NCI-H748 treated with DMSO at 0.1 percent for 48 hours (cell line): Measurements from ENCODE around the gene IL31.

Experiments
- DNase-seq: peaks from one replicate; lab custom pipeline; 2025; lab: John Stamatoyannopoulos, UW

Gene IL31

DNA sequence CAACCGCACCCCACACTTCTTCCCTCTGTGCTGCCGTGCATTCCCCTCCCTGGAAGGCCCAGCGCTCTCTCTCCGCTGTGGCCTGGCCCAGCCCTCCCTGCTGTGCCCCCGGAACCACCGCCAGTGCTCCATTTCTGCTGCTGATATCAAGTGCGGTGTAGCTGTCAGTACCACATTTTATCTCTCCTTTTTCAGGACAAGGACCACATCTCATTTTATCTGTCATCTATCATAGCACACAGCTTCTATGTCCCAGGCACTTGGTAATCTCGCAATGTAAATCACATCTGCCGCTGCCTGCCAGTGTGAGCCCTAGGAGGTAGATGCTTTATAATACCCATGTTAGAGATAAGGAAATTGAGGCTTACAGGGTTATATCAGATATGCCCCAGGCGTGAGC, 18.3 kb downstream of the IL31 start:
- no peak for DNase-seq

- no peak for DNase-seq
Measured at GRCh38 chr12:122152754-122153153, 21.3 kb downstream of the IL31 start.

DNA sequence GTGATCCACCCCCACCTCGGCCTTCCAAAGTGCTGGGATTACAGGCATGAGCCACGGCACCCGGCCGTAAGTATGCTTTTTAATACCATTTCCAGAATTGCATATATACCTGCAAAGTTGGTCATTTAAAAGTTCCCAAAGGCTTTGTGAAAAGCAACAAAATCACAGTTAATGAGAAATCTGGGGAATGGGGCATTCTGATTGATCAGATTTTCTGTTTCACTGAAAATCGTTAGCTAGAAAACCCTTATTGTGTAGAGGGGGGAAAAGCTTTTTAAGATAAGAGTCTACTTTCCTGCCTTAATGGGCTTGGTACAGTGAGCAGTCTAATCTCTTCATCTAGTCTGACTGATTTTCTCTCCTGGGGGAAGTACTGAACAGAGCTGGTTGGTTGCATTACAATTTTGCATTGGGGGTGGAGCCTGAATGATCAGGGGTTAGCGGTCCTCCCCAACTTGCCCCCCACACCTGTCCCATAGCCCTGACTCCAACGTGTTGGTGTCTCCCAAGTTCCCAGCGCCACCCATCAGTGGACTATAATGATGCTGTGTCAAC, 23.8 kb downstream of the IL31 start:
- DNase-seq, result no peak

GRCh38 chr12:122148657-122149056, 25.4 kb downstream of the IL31 start:
- DNase-seq, result no peak

DNA sequence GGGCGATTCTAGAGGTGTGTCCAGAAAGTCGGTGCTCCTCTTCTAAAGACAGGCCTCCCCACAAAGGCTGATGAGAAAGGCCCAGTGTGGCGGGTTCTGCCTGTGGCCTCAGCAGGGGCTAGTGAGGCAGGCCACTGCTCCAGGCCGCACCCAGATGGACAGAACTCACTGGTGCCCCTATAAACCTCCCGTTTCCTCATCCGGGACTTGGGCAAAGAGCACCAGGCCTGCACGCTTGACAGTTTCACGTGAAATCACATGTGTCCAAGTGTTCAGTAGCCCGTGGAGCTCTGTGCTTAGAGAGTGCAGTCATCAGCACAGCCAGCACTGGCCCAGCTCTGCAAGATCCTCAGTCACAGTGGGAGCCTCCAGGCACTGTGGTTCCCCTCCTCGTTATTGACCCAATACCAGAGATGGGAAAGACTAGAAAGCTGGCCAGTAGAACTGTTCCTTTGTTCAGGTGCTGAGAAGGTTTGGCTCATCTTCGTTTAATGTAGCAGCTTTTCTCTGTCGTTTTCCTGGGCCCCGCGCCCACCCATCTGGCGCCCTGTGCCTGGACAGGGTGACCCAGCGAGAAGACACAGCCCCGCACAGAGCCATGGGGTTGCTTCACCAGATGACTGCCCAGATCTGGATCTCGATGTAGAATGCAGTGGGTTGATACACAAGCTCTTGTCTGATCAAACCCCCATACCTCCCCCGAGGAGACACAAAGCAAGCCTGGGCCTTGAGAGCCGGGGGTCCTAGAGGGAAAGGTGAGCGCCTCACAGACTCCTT, 26.3 kb downstream of the IL31 start:
- DNase-seq, result no peak

- no peak for DNase-seq
Measured at GRCh38 chr12:122145505-122146330, 28.3 kb downstream of the IL31 start.

DNA sequence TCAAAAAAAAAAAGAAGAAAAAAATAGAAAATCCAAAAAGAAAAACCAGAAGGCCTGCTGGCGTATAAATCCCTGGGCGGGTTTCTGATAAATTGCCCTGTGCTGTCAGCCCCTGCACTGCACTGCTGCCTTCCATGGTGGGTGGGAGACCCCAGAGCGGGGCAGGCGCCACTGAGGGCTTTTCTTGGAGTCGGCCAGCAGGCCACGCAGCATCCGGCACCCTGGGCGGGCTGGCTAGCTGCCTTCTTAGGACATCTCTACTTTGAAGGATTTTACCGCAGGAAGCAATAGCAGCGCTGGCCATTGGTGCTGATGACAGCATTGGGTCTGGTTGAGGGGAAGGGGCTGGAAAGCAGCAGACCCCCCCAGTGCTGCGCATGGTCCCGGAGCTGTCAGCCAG, 29.1 kb downstream of the IL31 start:
- DNase-seq, result no peak

DNA sequence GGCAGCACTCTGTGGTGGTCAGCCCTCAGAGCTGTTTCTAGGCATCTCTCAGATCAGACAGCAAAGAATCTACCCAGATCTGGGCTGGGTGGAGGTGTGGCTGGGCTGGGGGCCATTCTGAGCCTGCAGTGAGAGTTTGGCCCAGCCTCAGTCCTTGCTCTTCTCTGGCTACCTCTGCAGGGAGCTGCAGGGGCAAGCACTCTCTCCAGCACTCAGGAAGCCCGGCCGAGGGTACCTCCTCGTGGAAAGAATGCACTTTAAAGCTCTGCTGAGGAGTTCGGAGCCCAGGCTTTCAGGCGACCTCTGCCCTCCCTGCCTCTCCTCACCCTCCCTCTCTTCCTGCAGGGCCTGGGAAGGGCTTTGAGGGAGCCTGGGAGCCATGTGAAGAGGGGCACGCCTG, 31.2 kb downstream of the IL31 start:
- DNase-seq, result no peak

DNA sequence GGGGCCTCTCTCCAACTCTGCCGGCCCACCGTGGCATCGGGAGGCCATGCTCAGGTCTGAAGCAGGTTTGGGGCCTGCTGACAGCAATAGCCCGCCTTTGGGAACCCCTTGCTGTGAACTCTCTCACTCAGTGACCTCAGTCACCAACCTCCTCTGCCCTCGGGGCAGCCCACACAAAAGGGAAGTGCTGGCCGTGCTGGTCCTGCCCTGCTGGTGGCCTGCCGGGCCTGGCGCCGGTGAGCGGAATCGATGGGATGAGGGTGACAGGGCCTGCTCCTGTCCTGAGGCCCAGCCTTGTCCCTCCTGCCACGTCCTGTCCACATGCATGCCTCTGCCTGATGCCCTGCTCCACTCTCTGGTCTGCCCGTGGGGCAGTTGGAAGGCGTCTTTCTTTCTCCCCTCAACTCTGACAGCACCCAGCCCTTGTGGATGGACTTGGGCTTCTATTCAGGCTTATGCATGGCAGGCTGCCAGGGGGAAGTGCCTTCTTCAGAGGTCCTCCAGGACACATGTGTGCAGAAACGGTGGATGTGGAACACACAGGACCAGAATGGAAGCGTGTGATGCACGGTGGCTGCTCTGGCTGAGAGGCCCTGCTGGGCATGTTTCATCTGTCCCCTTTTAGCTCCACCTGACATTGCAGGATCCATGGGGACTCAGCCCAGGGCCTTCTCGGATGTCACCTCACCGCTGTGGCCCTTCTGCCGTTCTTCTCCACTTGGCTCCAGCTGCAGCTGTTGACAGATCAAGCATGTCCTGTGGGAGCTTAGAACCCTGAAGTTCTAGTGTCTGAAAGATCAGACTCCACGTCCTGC, 31.9 kb downstream of the IL31 start:
- no peak for DNase-seq

- no peak for DNase-seq
Measured at GRCh38 chr12:122140467-122141257, 33.4 kb downstream of the IL31 start.

- DNase-seq, result no peak
Measured at GRCh38 chr12:122139941-122140340, 34.1 kb downstream of the IL31 start.

DNA sequence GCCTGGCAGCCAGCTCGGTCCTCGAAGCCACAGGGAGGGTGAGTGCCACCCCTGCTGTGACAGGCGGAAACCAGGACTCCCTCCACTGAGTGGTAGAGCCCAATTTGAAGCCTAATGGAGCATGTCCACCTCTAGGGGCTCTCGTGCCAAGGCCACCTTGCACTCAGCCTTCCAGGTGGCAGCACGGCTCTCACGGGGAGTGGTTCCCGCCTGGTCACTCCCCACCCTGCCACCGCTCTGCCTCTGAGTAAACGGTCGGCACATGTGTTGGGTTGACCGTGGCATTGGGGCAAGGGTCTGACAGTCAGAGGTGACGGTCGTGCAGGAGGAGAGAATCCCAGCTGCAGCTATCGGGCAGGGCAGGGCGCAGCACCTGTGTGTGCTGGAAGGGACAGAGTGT, 34.8 kb downstream of the IL31 start:
- DNase-seq, result no peak

DNA sequence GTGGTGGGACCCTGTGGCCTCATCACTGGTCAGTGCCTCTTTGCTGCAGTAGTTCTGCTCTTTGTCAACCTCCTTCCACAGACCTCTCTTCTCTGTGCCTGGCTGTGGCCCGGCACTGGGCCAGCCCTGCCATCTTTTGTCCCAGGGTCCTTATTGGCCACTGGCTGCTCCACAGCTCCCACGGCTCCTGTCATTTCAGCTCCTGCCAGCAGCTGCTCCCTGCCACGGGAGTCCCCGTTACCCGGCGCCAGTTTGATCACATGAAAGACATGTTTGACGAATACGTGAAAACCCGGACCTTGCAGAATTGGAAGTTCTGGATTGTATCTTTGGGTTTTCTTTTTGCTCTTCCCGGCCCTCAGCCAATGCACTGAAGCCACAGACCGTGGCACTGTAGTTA, 35.4 kb downstream of the IL31 start:
- no peak for DNase-seq

GRCh38 chr12:122138181-122138580, 35.8 kb downstream of the IL31 start:
- DNase-seq, result no peak

DNA sequence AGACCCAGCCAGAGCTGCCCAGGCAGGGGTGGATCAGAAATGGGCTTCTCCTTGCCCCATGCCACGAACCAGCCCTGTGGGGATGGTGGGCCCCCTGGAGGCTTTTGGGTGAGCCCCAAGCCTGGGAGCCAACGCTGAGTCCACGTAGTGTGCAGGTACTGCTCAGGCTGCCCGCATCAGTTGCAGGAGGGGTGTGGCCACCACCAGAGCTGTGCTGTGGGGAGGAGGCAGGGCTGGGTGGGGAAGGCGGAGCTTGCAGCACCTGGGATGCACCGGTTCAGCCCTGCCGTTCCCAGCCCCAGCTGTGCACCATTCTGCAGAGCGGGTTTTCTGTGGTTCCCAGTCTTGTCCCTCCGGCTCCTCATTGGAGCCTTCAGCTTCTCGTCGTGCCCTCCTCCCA, 36.3 kb downstream of the IL31 start:
- DNase-seq, result no peak

DNA sequence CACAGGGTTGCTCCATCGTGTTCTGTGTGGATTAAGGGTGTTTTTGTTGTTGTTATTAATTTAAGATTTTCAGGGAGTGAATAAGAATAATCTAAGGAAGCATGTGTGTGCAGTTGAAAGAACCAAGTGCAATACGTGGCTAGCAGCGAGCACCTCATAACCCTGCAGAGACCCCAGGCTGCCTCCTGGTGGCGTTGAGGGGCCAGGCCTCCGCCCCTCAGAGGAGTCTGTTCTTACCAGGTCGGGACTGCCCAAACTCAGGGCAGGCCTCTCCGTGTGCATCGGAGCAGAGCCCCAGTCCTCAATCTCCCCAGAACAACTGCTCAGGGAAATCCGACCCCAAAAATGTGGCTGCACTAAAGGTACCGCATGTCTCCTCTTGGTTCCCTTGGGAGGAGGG, 36.8 kb downstream of the IL31 start:
- no peak for DNase-seq

DNA sequence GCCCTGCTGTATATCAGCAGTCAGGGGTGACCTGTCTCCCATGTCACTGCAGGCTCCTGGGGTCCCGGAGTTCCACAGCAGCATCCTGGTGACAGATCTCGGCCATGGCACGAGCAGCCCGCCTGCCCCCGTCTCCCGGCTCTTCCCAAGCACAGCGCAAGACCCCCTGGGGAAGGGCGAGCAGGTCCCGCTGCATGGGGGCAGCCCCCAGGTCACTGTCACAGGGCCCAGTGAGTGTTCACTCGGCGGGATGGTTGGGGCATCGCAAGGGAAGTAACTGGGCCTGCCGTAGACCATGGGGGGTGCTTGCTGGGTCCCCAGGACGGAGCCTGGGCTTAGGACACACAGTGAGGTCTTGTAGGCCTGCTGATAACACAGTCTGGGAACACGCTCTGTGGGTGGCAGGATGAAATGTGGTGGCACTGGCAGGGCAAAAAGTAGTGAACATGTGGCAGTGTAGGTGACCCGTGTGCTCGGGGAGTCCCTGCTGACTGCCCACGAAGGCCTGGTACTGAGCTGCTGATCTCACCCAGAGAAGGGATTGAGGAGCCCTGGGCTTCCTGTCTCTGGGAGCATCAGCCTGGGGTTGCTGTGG, 38.5 kb downstream of the IL31 start:
- no peak for DNase-seq

- no peak for DNase-seq
Measured at GRCh38 chr12:122133192-122133950, 40.6 kb downstream of the IL31 start.

- no peak for DNase-seq
Measured at GRCh38 chr12:122130150-122130549, 43.9 kb downstream of the IL31 start.

DNA sequence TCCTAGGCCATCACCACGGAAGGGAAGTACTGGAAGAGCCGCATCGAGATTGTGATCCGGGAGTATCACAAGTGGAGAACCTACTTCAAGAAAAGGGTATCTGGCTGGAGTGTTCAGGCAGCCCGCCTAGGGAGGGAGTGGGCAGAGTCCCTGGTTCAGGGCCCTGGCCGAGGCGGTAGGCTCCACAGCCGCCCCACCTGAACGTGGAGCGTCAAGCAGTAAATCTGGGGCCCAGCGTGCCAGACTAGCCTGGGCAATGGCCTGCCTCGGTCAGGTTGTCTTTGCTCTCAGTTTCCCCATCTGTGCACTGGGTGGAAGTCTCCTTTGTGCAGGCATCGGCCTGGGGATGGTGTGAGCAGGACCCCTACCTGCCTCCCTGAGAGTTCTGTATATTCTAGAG, 44.9 kb downstream of the IL31 start:
- no peak for DNase-seq
